Hepatocyte (in vitro differentiated cells): ENCODE results near the gene NPHP4. TPM values are rescaled to one million over a fixed set of nuclear protein-coding genes. Genes with fewer than 3 reads are reported as not detected.

ENCODE experiments used
- DNase-seq: peaks from one replicate; pipeline ENCODE4 v3.0.0-alpha.2; 2016; ENCODE audit warnings: low spot score
- H2AFZ ChIP-seq: fragments of 200-600 bp; sonication (generic); 2 replicates; pipeline ENCODE4 v1.6.0; 2016; ENCODE audit warnings: antibody characterized with exemption, mild to moderate bottlenecking
- H3K27ac ChIP-seq: fragments of 200-600 bp; sonication (generic); 2 replicates; pipeline ENCODE4 v1.5.1; 2016; ENCODE audit warnings: mild to moderate bottlenecking
- H3K27me3 ChIP-seq: fragments of 200-600 bp; sonication (generic); 2 replicates; pipeline ENCODE4 v1.6.1; 2016
- H3K36me3 ChIP-seq: fragments of 200-600 bp; sonication (generic); replicated peaks from 2 replicates; pipeline ENCODE4 v1.5.1; 2016; ENCODE audit warnings: low read depth; ENCODE audit not compliant: insufficient read depth
- H3K4me1 ChIP-seq: fragments of 200-600 bp; sonication (generic); 2 replicates; pipeline ENCODE4 v1.5.1; 2016; ENCODE audit warnings: mild to moderate bottlenecking, moderate library complexity; ENCODE audit not compliant: insufficient read depth
- H3K4me2 ChIP-seq: fragments of 200-600 bp; sonication (generic); 2 replicates; pipeline ENCODE4 v1.6.0; 2016
- H3K4me3 ChIP-seq: fragments of 200-600 bp; sonication (generic); 2 replicates; pipeline ENCODE4 v1.5.1; 2016; ENCODE audit warnings: mild to moderate bottlenecking
- H3K79me2 ChIP-seq: fragments of 200-600 bp; sonication (generic); 2 replicates; pipeline ENCODE4 v1.6.0; 2017; ENCODE audit warnings: mild to moderate bottlenecking
- H3K9me2 ChIP-seq: fragments of 200-600 bp; sonication (generic); replicated peaks from 2 replicates; pipeline ENCODE4 v1.6.0; 2017; ENCODE audit warnings: mild to moderate bottlenecking; ENCODE audit not compliant: insufficient read depth
- H3K9me3 ChIP-seq: fragments of 200-600 bp; sonication (generic); 2 replicates; pipeline ENCODE4 v1.5.1; 2016; ENCODE audit warnings: low read depth, mild to moderate bottlenecking
- H4K20me1 ChIP-seq: fragments of 200-600 bp; sonication (generic); 2 replicates; pipeline ENCODE4 v1.6.0; 2016; ENCODE audit warnings: mild to moderate bottlenecking; ENCODE audit not compliant: insufficient read depth, poor library complexity, severe bottlenecking
- CTCF ChIP-seq: fragments of 200-600 bp; sonication (generic); IDR thresholded peaks from 2 replicates; pipeline ENCODE4 v1.5.1; 2016; ENCODE audit warnings: antibody characterized with exemption, mild to moderate bottlenecking; ENCODE audit not compliant: poor library complexity
- EZH2 ChIP-seq: fragments of 200-600 bp; sonication (generic); IDR thresholded peaks from 2 replicates; pipeline ENCODE4 v1.6.1; 2016; ENCODE audit warnings: antibody characterized with exemption, mild to moderate bottlenecking, borderline replicate concordance
- EZH2phosphoT487 ChIP-seq: fragments of 200-600 bp; sonication (generic); IDR thresholded peaks from one replicate; pipeline ENCODE4 v1.6.1; 2018; ENCODE audit warnings: antibody characterized with exemption, mild to moderate bottlenecking, low read depth, moderate library complexity; ENCODE audit not compliant: unreplicated experiment, severe bottlenecking
- WGBS: methylation state at CpG from one replicate; pipeline ENCODE4 v1.1.6; 2016; ENCODE audit warnings: low lambda C conversion rate; ENCODE audit errors: missing lambda C conversion rate; 5-methylcytosine and 5-hydroxymethylcytosine counted together
- polyA plus RNA-seq: library from polyadenylated mRNA; unstranded; fragments of >200 nt; fragmentation: Nextera tagmentation; extraction: Ambion mirVana; gene quantifications from 2 replicates; pipeline ENCODE4 v1.2.1, GENCODE V29; 2016
- total RNA-seq: library from RNA; depleted of rRNA; stranded (reverse); fragments of >200 nt; gene quantifications from 2 replicates; pipeline ENCODE4 v1.2.3, GENCODE V29; 2014

Gene NPHP4
- total and polyA plus RNA-seq, 2 experiments from 2014 or later: 5.6 to 6.0 TPM

- Histone ChIP-seq H3K4me3 (no peak overlapping the region), H3K36me3 (no peaks in the 10 kb centered on the region), H3K27me3 (no peaks in the 10 kb centered on the region), H3K79me2 (no peaks in the 10 kb centered on the region), H2AFZ (no peak overlapping the region), H3K4me1 (no peaks in the 10 kb centered on the region), H4K20me1 (no peaks in the 10 kb centered on the region), H3K27ac (no peak overlapping the region), H3K9me2 (no peaks in the 10 kb centered on the region), H3K9me3 (no peaks in the 10 kb centered on the region), H3K4me2 (no peak overlapping the region)
- TF ChIP-seq EZH2: no peak
- no peak for TF ChIP-seq CTCF
- TF ChIP-seq EZH2phosphoT487: no peak
- no peak for DNase-seq
- 92% methylated on average over 7 of the region's 7 CpGs for WGBS
These were observed 31.9 kb downstream of the NPHP4 start for GRCh38 chr1:5960336-5960735.

- Histone ChIP-seq H3K4me3 (no peak overlapping the region), H3K27ac (no peak overlapping the region), H3K4me1 (no peaks in the 10 kb centered on the region), H4K20me1 (no peaks in the 10 kb centered on the region), H3K4me2 (no peak overlapping the region), H2AFZ (no peak overlapping the region), H3K36me3 (no peaks in the 10 kb centered on the region), H3K27me3 (no peaks in the 10 kb centered on the region), H3K79me2 (no peaks in the 10 kb centered on the region), H3K9me2 (no peaks in the 10 kb centered on the region), H3K9me3 (no peaks in the 10 kb centered on the region)
- 85% methylated on average over 9 of the region's 9 CpGs for WGBS
- no peak for DNase-seq
- TF ChIP-seq EZH2phosphoT487 (no peak), EZH2 (no peak), CTCF (no peak)
These were observed 32.5 kb downstream of the NPHP4 start for GRCh38 chr1:5959667-5960230.

GRCh38 chr1:5959087-5959486 is 33.1 kb downstream of the NPHP4 start:
- H2AFZ ChIP-seq: no peak overlapping the region
- no peaks in the 10 kb centered on the region for H3K4me1 ChIP-seq
- no peak for TF ChIP-seq EZH2
- TF ChIP-seq CTCF: no peak
- no peak for TF ChIP-seq EZH2phosphoT487
- no peaks in the 10 kb centered on the region for H4K20me1 ChIP-seq
- H3K27ac ChIP-seq: no peak overlapping the region
- no peaks in the 10 kb centered on the region for H3K79me2 ChIP-seq
- no peak overlapping the region for H3K4me3 ChIP-seq
- H3K4me2 ChIP-seq: no peak overlapping the region
- H3K27me3 ChIP-seq: no peaks in the 10 kb centered on the region
- 91% methylated on average over 13 of the region's 13 CpGs for WGBS
- no peaks in the 10 kb centered on the region for H3K9me3 ChIP-seq
- DNase-seq: no peak
- no peaks in the 10 kb centered on the region for H3K36me3 ChIP-seq
- no peaks in the 10 kb centered on the region for H3K9me2 ChIP-seq
